Measurements from ENCODE around the gene NKD2.

GRCh38 chr5:995318-995717 is 13.3 kb upstream of the NKD2 start:
- TF ChIP-seq CTCF (conservative IDR thresholded peaks at IDR 0.05): no peak
- no peak for TF ChIP-seq ZFX (IDR thresholded peaks at IDR 0.05)

Data from C4-2B (cell line).